Chondrocyte (in vitro differentiated cells): ENCODE data around the gene FBLN5. TPM values are rescaled to one million over a fixed set of nuclear protein-coding genes. Genes with fewer than 3 reads are reported as not detected.
A peak's percentile ranks its signal among the peaks of the same experiment; 100 is the strongest.

Experiments
- DNase-seq: peaks from one replicate; pipeline ENCODE4 v3.0.0; 2021; ENCODE audit warnings: mixed read lengths, low spot score
- H3K27ac Mint-ChIP-seq: one replicate; pipeline ENCODE4 v1.8.0; 2021; ENCODE audit warnings: mild to moderate bottlenecking, moderate library complexity, mixed read lengths; ENCODE audit not compliant: unreplicated experiment
- H3K27me3 Mint-ChIP-seq: 2 replicates; pipeline ENCODE4 v1.8.0; 2021; ENCODE audit warnings: low read depth, mixed read lengths
- H3K36me3 Mint-ChIP-seq: 2 replicates; pipeline ENCODE4 v1.8.0; 2021; ENCODE audit warnings: low read depth, mixed read lengths
- H3K4me1 Mint-ChIP-seq: 2 replicates; pipeline ENCODE4 v1.8.0; 2021; ENCODE audit warnings: low read depth, mild to moderate bottlenecking, mixed read lengths
- H3K4me3 Mint-ChIP-seq: one replicate; pipeline ENCODE4 v1.8.0; 2021; ENCODE audit warnings: mild to moderate bottlenecking, moderate library complexity, mixed read lengths; ENCODE audit not compliant: unreplicated experiment
- H3K9me3 Mint-ChIP-seq: 2 replicates; pipeline ENCODE4 v1.8.0; 2021; ENCODE audit warnings: low read depth, mixed read lengths
- long read RNA-seq: library from polyadenylated mRNA; stranded (forward); transcript quantifications from one replicate; pipeline ENCODE4 v2.0.0, GENCODE V29; 2021
- total RNA-seq: library from RNA; stranded (reverse); gene quantifications from 3 replicates; pipeline ENCODE4 v1.2.1, GENCODE V29; 2021
- TF ChIP-seq, protein P1 (sequence below): fragments of 200-600 bp; sonication (generic); IDR thresholded peaks from 2 replicates; pipeline ENCODE4 v1.5.0; 2021; ENCODE audit warnings: antibody characterized with exemption, mild to moderate bottlenecking, moderate library complexity

FBLN5 gene, protein sequence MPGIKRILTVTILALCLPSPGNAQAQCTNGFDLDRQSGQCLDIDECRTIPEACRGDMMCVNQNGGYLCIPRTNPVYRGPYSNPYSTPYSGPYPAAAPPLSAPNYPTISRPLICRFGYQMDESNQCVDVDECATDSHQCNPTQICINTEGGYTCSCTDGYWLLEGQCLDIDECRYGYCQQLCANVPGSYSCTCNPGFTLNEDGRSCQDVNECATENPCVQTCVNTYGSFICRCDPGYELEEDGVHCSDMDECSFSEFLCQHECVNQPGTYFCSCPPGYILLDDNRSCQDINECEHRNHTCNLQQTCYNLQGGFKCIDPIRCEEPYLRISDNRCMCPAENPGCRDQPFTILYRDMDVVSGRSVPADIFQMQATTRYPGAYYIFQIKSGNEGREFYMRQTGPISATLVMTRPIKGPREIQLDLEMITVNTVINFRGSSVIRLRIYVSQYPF
- total RNA-seq: 1,189 to 1,311 TPM (median 1,232 TPM) in 3 replicates
- long read RNA-seq, transcript FBLN5-202 (11 exons, 2,123 nt): major isoform, 2,345 of 2,704 reads
- long read RNA-seq, transcript FBLN5-205 (11 exons, 1,875 nt): minor isoform, 18 of 2,704 reads
- long read RNA-seq, transcript FBLN5-201 (12 exons, 2,423 nt): minor isoform, 8 of 2,704 reads
- long read RNA-seq, partial matches to known transcripts: 76 of 2,704 reads
- long read RNA-seq, other reads (novel, unspliced or antisense): 257 of 2,704 reads

GRCh38 chr14:91947475-91948184 lies at the start of gene FBLN5:
Gene FBLN5, minus strand, starts transcription at chr14:91947694. Its CDS starts 465 bp downstream, at chr14:91947229.
- Mint-ChIP-seq H3K36me3 (peaks cover 15% of the 10 kb centered on the region), H3K27me3 (no peaks in the 10 kb centered on the region), H3K9me3 (no peaks in the 10 kb centered on the region), H3K4me1 (peaks cover 49% of the 10 kb centered on the region), H3K27ac (peak within 1 kb of the TSS; percentile 95), H3K4me3 (peak within 1 kb of the TSS; percentile 99)
- DNase-seq: no peak
- TF ChIP-seq, protein P1, sequence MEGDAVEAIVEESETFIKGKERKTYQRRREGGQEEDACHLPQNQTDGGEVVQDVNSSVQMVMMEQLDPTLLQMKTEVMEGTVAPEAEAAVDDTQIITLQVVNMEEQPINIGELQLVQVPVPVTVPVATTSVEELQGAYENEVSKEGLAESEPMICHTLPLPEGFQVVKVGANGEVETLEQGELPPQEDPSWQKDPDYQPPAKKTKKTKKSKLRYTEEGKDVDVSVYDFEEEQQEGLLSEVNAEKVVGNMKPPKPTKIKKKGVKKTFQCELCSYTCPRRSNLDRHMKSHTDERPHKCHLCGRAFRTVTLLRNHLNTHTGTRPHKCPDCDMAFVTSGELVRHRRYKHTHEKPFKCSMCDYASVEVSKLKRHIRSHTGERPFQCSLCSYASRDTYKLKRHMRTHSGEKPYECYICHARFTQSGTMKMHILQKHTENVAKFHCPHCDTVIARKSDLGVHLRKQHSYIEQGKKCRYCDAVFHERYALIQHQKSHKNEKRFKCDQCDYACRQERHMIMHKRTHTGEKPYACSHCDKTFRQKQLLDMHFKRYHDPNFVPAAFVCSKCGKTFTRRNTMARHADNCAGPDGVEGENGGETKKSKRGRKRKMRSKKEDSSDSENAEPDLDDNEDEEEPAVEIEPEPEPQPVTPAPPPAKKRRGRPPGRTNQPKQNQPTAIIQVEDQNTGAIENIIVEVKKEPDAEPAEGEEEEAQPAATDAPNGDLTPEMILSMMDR: no peak

GRCh38 chr14:91996948-91997371 lies 49.5 kb upstream of the FBLN5 start:
- TF ChIP-seq, protein P1: peak; percentile 93
- no peak for DNase-seq
- no peaks in the 10 kb centered on the region for H3K27me3 Mint-ChIP-seq
- H3K4me3 Mint-ChIP-seq: no peak overlapping the region
- H3K27ac Mint-ChIP-seq: peak overlapping the region; percentile 82
- H3K9me3 Mint-ChIP-seq: no peaks in the 10 kb centered on the region
- H3K4me1 Mint-ChIP-seq: peaks cover 38% of the 10 kb centered on the region
- H3K36me3 Mint-ChIP-seq: peaks cover 24% of the 10 kb centered on the region

DNA sequence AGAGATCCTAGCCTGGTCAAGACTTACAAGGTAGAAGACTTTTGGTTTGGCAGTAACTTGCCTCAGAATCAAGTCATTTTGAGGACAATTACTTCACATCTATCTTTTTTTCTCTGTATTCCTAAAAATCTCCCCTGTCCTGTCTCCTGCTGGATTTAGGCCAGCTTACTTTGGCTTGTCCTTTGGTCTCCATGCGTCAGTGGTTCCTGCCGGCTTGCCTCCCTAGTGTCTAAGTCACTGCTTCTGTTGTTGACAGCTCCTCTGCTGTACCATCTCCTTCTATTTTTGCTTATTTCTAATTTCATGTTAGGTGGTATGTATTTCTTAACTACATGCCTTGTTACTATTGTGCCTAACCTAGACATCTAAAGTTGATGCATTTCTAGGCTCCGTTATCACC lies 39.7 kb upstream of the FBLN5 start:
- no peaks in the 10 kb centered on the region for H3K27me3 Mint-ChIP-seq
- H3K27ac Mint-ChIP-seq: peak overlapping the region; percentile 77
- no peak overlapping the region for H3K4me3 Mint-ChIP-seq
- H3K4me1 Mint-ChIP-seq: peaks cover 80% of the 10 kb centered on the region
- peaks cover 7% of the 10 kb centered on the region for H3K9me3 Mint-ChIP-seq
- peaks cover 35% of the 10 kb centered on the region for H3K36me3 Mint-ChIP-seq
- TF ChIP-seq, protein P1: no peak
- no peak for DNase-seq

- TF ChIP-seq, protein P1: no peak
- peak overlapping the region; percentile 86 for H3K27ac Mint-ChIP-seq
- peaks cover 7% of the 10 kb centered on the region for H3K9me3 Mint-ChIP-seq
- H3K36me3 Mint-ChIP-seq: peaks cover 32% of the 10 kb centered on the region
- DNase-seq: no peak
- no peaks in the 10 kb centered on the region for H3K27me3 Mint-ChIP-seq
- peak overlapping the region; percentile 0 for H3K4me3 Mint-ChIP-seq
- peaks cover 86% of the 10 kb centered on the region for H3K4me1 Mint-ChIP-seq
These were observed 38.2 kb upstream of the FBLN5 start for GRCh38 chr14:91985521-91986255.
